NCI-H1417 (cell line): ENCODE measurements around the gene CARD8.
"Not testable (repeated sequence)": the region's sequence is repeated elsewhere in the genome, so short reads cannot be mapped to it uniquely, and the experiment has no call there.

Experiments
- DNase-seq, 3 experiments: peaks; one replicate each; lab custom pipeline; 2025; lab: John Stamatoyannopoulos, UW

The CARD8 gene

DNA sequence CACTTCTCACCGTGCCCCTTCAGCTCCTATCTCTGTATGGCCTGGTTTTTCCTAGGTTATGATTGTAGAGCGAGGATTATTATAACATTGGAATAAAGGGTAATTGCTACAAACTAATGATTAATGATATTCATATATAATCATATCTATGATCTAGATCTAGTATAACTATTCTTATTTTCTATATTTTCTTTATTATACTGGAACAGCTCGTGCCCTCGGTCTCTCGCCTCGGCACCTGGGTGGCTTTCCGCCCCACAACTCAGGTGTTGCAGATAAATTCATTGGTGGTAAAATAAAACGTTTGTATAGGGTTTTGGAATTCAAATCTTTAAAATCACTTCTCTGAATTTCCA, 4.6 kb upstream of the CARD8 start:
- not testable (repeated sequence) for DNase-seq

- DNase-seq: not testable (repeated sequence)
These were observed 3.3 kb upstream of the CARD8 start for GRCh38 chr19:48258992-48259391.

GRCh38 chr19:48258350-48258749, 2.6 kb upstream of the CARD8 start:
- no peak for DNase-seq

DNA sequence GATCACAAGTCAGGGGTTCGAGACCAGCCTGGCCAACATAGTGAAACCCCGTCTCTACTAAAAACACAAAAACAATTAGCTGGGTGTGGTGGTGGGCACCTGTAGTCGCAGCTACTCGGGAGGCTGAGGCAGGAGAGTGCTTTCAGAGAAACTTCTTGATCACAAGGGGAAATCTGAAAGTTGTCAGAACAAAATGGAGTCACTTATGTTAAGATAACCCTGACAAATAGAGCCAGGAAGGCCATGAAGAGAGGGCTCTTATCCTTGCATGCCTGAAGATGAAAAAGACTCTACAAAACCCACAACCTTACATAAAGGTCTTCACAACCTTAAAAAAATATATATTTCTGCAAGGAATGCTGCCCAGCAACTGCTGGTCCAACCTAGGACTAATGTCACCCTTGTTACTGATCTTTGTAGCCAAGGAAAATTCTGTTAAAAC, 1.2 kb downstream of the CARD8 start:
- no peak for DNase-seq

GRCh38 chr19:48253999-48254398, 1.7 kb downstream of the CARD8 start:
- DNase-seq: no peak

GRCh38 chr19:48252609-48253008, 3.1 kb downstream of the CARD8 start:
- no peak for DNase-seq

DNA sequence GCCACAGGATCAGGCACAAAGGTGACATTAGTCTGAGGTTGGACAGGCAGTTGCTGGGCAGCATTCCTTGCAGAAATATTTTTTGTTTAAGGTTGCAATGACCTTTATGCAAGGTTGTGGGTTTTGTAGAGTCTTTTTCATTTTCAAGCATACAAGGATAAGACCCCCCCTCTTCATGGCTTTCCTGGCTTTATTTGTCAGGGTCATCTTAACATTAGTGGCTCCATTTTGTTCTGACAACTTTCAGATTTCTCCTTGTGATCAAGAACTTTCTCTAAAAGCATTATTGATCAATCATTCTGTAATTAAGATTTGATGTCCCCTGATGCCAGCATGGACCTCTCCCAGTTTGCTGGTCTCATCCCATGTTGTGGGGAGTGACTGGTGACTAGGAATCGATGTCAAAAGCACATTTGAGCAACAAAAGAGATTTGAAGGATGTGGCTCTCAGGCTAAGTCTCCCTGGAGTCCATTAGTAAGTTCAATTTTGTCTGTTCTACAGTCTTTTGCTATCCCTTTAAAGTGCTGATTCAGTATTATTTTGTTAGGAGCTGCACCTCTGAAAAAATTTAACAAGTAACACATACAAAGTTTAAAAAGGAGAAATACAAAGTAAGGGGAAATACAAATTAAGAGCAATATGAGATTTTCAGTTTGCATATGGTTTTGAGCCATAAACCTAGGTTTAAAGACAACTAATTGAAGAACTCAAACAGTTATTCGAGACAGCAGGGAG, 5.3 kb downstream of the CARD8 start:
- no peak for DNase-seq

DNA sequence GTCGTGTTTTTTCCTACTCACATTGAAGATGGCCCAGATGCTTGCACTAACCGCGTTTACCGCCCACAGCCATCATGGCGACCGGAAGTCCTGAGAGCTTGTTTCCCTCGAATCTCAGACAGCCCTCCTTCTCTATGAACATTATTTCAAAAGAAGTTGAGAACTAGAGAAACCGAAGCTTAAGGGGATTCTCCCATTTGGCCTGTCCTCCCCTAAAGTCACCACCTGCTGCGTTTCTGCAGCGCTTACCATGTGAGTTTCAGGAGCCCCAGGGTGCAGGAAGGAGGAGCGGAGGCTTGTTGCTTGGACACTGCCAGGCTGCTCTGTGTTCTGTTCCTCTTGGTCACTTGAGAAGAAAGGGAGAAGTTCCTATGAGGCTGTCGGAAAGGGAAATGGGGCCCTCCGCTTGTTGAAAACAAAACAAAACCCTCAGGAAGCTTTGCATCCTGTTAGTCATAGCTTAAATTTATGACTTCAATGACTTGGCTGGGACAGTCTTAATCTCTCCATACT, 6.2 kb downstream of the CARD8 start:
- no peak for DNase-seq

- DNase-seq: no peak
These were observed 7.5 kb downstream of the CARD8 start for GRCh38 chr19:48248081-48248833.

- DNase-seq: no peak
These were observed 8.5 kb downstream of the CARD8 start for GRCh38 chr19:48247212-48247611.

- DNase-seq: no peak
These were observed 9.6 kb downstream of the CARD8 start for GRCh38 chr19:48246101-48246500.

DNA sequence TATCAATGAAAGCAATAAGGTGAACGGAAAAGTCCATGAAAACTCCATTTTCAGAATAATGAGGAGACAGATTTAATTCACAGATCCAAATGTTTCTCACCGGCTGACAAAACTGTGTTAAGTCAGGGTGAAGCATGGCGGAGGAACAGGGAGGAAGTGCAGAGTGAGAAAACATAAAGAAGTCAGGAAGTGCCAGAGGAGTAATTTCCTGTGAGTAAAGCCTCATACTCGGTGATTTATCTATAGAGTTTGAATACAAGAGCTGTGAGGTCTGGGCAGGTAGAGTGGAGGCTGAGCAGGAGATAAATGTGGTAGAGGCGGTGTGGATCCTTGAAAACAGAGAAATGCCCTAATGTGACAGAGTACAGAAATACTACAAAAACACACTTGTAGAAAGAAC, 11.4 kb downstream of the CARD8 start:
- DNase-seq: no peak

GRCh38 chr19:48241771-48242170, 13.9 kb downstream of the CARD8 start:
- not testable (repeated sequence) for DNase-seq

- DNase-seq: no peak
These were observed 16.1 kb downstream of the CARD8 start for GRCh38 chr19:48239582-48240141.

GRCh38 chr19:48239120-48239519, 16.6 kb downstream of the CARD8 start:
- DNase-seq: no peak

GRCh38 chr19:48237057-48237456, 18.7 kb downstream of the CARD8 start:
- DNase-seq: no peak

DNA sequence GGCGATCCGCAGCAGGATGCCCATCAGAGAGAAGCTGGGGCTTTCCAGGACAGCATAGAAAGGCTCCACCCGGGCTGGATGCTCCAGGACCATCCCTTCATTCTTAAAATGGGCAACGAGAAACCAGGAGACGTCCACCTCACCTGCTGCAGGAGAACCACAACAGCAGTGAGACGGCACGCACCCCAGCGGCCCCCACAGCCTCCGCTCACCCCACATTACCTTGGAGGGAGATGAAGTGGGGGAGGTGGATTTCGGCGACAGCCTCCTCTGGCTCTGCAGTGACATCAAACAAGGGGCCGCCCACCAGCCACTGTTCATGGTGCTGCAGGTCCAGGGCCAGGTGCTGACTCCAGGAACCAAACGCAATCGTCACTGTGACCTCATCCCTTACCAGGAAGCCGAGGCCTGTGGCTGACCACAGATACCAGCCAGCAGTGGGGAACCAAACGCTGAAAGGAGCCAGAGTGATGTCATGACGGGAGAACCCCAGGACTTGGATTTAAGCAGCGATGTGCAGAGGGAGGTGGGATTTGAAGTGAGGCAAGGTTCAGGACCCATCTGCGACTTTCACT, 25.1 kb downstream of the CARD8 start:
- no peak for DNase-seq

- DNase-seq: no peak
These were observed 34.1 kb downstream of the CARD8 start for GRCh38 chr19:48221628-48222027.

- not testable (repeated sequence) for DNase-seq
These were observed 34.9 kb downstream of the CARD8 start for GRCh38 chr19:48220784-48221183.

DNA sequence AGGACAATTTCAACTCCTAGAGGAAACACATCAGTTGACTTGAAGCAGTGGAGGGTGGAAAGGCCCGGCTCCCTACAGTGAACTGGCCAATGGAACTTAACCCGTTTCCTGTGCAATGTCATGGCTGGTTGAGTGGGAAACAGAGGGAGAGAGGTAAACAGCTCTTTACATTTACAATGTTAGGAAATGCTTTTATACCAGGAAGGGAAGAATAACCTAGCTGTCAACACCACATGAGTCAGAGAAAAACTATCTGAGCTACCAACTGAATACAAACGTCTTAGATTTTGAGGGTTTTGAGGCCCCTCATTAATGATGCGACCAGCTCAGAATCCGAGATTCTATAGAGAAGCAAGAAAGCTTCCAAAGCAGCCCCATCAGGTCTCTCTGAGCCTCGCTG, 36.7 kb downstream of the CARD8 start:
- DNase-seq: no peak

DNA sequence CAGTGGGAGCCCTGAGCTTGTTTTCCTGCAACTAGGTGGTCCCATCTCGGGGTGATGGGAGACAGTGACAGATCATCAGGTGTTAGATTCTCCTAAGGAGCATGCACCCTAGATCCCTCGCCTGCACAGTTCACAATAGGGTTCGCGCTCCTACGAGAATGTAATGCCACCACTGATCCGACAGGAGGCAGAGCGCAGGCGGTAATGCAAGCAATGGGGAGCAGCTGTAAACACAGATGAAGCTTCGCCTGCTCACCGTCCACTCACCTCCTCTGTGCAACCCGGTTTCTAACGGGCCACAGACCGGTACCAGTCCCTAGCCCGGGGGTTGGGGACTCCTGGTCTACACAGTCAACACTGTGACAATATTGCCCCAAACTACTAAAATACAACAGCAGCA, 38.8 kb downstream of the CARD8 start:
- DNase-seq: no peak

- no peak for DNase-seq
These were observed 41.8 kb downstream of the CARD8 start for GRCh38 chr19:48213959-48214358.

GRCh38 chr19:48210005-48210404, 45.7 kb downstream of the CARD8 start:
- no peak for DNase-seq
